T follicular helper cell (primary cell): ENCODE results near the gene ELMO1.

Experiments used
- DNase-seq: peaks from one replicate; pipeline ENCODE4 v3.0.0-alpha.2; 2020; ENCODE audit warnings: low read depth

Gene ELMO1

DNA sequence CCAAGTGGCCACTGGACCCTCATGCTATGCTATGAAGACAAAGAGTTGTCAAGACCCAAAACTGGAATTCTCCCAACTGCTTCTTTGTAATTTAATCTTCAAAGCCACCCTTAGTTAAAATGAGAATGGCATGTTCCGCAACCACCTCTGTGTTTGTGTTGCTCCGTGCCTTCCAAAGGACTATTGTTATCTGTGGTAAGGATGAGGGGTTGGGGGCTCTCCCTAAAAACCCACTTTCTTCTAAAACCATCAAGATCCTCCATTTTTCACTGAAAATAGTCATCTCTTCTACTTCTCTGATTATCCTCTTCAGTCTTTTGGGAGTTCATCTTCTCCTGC is 502.3 kb downstream of the ELMO1 start:
- DNase-seq: no peak

DNA sequence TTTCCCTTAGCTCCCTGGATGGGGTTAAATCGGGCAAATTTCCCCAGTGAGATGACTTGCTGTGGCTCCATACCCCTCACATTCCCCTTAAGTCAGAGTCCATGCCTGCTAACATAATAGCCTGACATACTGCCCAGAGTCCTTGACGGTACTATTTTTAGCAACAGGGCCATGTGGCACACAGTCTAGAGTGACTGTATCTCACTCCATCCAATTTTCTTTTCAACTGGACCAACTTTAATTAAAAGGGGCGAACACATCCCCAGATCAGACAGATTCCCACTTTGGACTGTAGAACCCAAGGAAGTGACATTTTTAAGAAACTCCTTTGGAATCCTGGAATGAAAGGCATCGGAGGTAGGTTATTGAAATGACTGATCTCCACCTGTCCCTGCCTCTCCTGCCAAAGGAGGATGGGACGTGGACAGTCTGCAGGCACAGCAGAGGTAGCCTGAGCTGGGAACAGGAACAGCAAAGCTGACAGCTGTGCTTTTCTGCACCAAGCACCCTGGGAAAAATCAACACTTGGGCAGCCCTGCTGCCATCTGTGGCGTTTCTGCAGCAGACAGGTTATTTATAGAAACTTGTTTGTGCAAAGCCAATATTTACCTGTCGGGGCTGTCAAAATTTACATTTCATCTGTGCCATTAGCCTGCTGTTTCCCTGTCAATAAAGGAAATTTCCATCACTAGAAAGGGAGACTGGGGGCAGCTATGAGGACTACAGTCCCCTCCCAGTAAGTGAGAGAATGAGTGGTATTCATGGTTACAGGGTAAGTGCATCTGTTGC is 502.9 kb downstream of the ELMO1 start:
- DNase-seq: no peak

DNA sequence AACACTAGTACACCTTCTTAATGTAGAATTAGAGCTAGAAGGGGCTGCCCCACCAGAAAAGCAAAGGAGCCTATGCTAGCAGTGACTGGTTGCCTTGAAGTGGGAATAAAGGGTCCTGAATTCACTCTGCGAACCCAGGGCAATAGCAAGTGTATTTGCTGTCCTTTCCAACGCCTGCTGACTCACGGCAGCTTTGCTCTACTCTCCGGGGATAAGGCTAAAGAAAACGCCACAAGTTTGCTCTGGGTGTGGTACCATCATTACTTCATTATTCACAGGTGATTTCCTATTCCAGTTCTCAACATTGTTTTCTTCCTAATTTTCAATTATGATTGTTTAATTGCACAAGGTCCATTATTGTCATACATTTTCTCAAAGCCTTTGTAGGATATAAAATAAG is 503.8 kb downstream of the ELMO1 start:
- DNase-seq: no peak

DNA sequence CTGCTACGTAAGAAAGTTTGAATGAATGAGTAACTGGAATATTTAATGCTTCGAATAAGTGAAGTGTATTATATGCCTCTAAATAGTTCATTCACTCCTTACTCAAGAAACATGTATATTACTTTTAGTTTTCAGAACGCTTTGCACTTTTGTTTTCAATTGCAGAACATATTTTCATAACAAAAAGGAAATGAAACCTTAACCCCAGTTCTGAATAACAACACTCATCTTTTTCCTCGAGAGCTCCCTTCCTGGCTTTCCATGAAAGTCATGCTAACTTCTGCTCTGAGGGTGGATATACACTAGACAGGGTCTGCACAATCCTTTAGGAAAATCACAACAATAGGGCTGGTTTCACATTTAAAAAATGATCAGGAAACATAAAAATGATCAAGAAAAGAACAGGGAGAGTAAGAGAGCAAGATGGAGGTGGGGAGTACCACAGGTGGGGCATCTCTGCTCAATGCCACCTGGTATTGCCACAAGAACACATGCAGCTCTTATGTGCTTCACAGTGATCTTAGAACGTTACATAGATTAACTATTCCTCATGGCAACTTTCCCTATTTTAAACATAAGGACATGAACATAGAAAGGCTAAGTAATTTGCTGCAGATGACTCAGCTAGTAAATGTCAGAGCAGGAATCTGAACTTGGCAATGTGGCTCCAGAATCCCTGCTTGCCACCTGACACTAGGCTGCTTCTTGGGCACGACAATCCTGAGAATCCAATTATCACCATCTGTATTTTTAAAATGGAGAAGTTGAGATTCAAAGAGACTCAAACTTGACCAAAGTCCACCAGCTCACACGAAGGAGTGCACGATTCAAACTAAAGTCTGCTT is 504.9 kb downstream of the ELMO1 start:
- DNase-seq: no peak

DNA sequence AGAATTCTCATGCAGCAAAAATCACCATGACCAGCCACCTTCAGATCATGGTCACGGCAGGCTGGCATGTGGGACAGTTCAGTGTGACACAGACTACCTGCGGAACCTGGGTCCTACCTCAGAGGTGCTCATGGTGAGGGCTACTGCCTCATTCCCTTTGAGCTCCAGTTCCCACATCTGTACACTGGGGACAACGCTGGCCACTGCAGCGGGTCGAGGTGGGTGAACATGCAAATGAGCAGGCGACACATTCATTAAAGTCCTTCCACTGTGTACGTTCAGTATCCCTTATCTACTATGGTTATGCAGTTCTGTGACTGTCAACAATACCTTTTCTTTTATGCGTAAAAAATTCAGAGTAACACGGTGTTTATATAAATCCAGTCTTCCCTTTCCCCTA is 505.7 kb downstream of the ELMO1 start:
- no peak for DNase-seq

DNA sequence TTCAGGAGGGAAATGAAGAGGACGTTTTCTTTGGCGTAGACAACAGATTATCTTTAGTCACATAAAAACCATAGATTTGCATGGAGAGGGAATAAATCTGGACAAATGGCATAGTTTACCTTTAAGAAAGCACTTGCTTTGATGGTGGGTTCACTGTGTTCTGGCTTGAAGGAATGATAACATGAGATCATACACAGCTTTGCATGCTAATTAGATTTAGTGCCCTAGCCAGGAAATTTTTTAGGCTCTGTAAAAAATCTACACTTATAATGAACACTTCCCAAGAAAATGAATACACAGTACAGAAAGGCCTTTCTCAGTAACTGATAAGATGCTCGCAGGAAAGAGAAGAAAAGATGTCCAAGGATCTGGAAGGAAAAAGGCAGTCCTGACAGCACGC is 506.1 kb downstream of the ELMO1 start:
- DNase-seq: no peak

DNA sequence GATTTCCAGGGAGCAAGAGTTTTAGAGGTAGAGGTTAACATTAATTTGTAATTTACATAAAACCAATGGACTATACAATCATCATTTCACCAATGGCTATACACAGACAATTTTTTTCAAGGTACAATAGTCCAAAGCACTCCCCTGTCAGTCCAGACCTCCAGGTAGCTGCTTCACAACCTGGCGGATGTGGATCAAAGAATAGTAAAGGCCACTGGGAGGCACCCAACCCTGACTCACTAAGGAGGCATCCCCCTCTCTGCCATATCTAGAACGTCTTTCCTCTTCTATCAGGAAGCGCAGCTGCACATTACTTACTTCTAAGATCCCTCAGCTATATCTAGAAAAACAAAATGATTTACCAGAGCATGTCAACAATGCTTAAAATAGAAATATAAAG is 506.6 kb downstream of the ELMO1 start:
- no peak for DNase-seq

DNA sequence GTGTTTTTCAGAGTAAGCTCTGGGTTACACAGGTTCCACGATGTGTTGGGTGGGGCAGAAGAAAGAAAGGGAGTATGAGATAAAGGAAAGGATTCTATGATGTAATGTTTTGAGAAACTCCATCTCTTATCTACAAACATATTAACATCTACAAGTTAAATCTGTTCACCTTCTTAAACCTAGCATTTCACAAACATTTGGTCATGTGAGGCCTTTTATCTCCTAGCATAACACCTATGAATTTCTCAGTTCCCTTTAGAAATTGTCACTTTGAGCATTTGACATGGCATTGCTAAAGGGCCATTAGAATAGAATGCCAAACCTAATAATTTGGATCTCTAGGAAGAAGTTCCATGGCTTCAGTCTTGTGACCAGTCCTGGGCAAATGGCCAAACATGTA is 507.3 kb downstream of the ELMO1 start:
- DNase-seq: no peak

DNA sequence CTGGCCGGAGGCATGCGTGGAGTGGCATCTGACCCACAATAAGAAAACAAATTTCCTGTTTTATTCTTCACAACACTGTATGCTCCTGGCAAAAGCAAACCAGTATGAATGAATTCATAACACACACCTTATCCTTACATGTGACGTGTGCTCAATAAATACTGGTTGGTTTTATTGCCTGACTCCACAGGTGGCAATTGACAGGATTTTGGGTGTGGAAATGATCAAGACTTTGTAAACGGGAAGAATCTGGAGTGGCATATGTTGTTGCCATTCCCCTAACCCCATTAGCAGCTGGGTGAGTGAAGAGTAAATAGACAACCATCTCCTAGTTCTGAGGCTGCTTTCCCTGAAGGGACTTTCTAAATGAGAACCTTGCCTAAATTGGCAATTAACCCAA is 508.8 kb downstream of the ELMO1 start:
- no peak for DNase-seq

DNA sequence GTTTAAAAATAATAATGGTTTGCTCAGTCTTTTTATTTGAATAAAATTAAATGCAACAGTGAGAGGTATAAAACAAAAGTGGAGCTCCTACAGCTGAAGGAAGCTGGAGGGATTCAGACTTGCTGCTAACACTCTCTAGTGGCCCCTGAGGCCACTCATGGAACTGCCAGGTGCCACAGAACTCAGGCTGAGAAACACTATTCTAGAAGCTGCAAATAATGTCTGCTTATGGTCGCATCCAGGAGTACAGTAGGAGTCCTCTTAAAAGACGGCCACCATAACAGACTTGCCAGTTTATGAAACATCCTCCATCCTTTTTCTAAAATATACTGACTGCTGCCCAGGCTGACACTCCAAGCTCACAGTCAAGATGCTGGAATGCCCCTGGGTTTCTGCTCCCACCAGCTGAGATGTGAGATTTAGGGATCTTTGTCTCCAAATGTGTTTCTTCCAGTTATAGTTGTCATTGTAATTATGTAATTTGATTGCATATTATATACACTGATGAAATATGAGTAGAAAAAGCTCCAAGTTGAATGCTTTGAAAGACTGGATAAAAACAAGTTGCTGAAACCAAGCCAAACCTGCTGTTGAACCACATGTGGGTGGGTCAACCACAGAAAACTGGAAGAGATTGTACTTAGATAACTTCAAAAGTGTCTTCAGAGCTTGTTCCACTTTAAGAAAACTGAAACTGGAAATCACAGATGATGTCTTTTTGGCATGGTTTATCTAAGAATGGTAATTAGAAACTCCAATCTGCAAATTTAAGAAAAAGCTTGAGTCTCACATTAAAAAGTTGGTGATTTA is 510.7 kb downstream of the ELMO1 start:
- DNase-seq: no peak

DNA sequence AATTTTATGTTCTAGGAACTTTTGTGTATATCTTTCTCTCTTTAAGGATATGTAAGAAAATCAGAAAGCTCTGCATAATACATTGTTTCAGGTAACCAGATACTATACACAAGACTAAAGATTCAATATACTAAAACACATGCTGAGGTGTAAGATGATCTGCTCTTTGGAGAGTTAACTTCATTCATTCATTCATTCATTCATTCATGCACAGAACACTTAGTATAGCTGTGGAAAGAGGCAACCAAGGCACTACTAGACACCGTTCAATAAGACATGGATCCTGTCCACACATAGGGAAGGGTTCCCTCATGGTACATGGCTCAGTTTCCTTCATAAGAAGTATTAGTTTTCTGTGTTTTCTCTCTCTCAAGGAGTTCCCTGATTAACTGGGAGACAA is 516.8 kb downstream of the ELMO1 start:
- no peak for DNase-seq

DNA sequence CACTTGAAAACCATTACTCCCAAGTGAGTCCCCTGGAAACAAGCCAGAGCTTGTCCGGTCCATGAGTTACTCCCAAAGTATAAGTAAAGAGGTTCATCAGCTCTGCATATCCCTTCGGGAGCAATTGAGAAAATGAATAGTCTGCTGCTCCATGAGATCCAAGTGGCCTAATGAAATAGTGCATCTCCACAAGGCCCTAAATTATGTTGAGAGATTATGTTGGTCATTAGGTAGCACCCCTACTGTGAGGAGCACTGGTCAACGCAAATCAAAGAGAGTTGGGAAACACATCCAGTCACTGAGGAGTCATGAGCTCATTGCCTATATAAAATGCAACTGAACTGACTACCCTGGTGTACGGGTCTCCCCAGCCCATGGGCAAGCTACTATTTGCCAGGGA is 518.9 kb downstream of the ELMO1 start:
- no peak for DNase-seq

DNA sequence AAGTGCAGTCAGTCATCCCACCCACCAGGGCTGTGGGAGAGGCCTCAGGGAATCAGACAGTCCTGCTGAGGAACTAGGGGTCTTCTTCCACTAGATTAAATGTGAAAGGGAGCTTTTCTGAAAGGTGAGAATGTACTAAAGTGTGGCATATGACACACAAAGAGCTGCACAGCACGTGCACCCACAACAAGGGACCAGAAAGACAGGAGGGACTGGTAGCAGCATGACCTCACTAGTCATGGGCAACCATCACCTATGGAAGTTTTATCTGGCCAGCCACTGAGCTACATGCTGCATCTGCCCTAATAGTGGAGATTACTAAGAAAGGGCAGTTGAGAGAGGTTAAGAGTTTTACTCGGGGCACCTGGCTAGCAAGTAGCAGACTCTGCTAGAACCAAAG is 519.9 kb downstream of the ELMO1 start:
- no peak for DNase-seq

DNA sequence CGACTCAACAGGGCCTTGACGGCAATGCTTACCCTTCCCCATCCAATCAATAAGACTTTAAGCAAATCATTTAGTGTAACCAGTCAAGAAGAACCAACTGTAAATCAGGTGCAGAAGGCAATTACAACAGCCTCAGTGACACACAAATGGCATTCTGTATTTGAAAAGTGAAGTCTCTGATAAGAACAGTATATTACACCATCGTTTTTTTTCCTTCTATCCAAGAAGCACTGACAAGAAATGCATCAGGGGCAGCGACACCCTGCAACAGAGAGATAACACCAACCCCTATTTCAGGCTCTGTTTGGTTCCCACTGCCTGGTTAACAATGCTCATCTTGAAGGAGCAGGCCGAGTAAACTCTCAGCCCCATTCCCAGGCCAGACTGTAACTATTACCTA is 520.4 kb downstream of the ELMO1 start:
- DNase-seq: no peak

DNA sequence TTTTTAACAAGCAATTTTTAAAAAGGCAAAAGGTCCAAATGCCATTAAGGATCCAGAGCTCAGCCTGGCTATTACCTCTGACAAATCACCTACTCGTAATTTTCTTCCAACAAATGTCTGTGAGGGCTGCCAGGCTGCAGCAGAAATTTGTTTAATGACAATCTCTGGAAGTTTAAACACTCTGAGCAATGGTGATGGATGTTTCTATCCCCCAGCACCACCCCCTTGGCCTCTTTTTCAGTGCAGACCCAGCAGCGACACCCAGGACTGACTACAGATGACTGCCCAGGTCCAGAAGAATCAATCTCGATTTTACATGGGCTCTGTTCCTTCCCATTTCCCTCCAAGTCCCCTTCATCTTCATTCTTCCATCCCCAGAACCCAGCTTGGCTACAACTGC is 523.0 kb downstream of the ELMO1 start:
- DNase-seq: no peak

DNA sequence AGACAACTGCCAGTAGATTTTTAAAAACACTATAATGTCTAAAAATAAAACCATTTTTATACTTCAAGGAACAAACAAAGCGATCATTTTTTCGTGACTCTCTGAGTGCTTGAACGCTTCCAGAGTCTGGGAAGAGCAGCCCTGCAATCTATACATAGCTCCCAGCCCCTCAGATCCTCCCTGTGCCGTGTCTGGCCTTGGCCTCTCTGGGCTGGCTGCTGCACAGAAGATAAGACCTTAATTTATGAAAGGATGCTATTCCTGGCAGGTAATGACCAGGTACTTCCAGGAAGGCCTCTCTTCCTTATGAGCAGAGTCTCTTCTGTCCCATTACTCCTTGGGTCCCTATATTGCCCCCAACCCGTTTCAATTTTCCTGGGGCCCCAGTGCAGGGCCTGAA is 523.5 kb downstream of the ELMO1 start:
- DNase-seq: no peak

DNA sequence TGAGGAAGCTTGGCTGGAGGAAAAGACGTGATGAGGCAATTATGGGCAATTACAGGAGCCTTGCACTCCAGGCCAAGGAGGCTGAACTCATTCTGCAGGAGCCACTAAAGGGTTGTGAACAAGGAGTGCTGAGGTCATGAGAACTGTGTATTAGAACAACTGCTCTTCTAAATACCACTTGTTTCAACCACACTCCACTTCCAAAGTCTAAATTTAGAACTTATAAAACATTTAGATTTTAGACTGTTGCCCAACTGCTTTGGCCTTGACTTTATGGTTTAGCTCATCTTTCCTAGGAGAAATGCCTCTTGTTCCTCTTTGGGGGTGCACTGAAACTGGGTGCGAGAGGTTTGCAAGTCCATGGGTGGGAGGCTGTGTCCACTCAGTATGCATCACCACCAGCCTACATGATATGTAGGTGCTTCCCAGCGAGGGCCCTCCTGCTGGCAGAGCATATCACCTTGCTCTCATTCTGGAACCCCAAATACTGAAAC is 524.7 kb downstream of the ELMO1 start:
- DNase-seq: no peak

DNA sequence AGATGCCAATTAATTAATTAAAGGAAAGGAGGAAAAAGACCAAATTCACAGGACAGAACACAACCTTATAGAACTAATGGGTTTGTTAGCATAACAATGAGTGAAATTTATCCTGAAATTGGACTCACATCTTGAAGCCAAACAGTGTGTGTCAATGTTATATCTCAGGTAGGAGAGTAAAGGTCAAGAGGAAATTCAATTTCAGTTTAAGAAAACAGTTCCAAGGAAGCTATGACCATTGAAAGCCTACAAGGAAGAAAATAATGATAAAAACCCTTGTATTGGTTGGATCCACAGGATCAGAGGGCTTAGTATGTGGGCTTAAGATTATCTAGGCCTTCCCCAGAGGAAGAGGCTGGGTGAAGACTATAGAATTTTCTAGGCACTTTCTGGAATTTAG is 525.5 kb downstream of the ELMO1 start:
- DNase-seq: no peak

DNA sequence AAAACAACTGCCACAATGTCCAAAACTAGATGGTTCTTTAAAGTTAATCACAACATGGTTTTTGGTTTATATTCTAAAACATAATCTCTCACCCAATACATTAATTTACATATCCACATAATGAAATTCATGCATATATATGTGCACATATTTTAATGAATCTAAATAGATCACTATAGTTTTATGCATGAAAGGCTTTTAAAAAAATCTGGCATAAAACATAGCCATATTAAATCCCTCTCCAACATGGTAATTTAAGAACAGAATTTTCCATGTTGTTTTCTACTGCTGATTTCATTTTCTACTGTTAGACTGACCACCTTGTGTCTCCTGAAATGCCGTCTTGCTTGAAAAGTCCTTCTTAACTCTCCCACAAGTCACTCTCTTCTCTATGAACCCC is 528.2 kb downstream of the ELMO1 start:
- no peak for DNase-seq

DNA sequence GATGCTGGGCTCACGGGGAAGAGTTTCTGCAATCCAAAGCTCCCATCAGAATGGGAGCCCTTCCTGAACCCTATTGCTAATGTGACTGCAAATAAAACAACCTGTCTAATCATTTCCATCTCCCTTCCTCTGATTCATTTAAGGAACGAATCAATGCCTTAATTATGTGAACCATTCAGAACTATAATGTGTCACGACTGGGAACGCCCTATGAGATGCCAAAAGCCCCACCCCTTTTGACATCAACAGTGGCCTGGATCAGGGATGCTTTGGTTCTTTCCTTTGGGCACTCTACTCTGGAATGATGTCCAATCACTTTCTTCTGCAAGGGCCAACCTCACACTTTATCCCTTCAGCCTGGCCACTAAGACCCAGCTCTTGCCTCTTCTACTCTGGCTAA is 528.9 kb downstream of the ELMO1 start:
- DNase-seq: no peak

DNA sequence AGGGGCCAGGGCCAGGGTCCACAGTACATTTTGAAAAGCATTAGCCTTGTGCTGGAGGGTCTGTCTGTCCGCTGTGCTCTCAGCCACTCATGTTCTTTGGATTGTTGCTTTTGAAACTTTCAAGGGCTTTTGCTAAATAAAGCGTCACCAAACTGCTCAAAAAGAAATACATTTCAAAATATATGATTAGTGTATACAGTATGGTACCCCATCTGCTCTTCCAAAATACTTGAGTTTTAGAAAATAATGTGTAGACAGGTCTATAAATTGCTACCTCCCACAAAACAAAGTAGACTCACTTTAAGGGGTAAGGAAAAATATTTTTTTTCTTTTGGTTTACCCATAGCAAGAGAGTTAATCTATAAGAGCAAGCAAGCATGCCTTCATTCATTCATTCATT is 530.1 kb downstream of the ELMO1 start:
- DNase-seq: no peak

DNA sequence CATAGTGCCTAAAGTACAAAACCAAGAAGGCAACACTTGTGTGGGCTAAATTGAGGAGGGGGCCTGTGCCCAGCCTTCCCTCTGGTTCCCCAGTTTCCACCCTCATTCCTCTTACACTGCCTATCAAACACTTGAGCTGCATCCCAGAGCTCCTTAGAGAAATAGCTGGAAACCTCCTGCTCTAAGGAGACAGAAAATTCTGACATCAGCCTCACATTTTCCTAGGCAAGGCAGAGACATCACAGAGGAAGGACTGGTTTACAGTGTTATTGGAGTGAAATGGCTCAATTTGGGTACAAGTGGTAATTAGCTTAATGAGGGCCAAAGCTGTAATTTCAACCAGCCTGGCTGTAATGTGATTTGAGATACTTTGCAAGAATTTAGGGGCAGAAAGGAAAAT is 532.0 kb downstream of the ELMO1 start:
- no peak for DNase-seq

DNA sequence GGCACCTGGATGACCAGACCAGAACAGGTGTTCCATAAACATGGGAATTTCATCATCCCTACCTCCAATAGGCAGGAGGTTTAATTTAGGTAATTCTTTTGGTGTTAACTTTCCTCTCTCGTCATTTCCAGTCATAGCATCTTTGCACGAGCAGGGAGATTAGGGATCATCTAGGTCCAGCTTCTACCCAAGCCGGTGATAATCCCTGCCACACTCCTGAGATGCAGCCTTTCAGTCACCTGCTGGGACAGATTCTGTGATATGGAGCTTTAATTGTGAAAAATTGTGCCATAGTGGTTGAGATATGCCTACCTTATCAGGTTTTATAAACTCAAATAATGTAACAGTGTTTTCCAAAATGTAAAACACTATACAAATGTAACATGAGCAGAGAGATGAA is 532.5 kb downstream of the ELMO1 start:
- no peak for DNase-seq
